Epithelial cell of umbilical artery (primary cell): ENCODE results near the gene VTA1. TPM values are rescaled to one million over a fixed set of nuclear protein-coding genes. Genes with fewer than 3 reads are reported as not detected.

Experiments used
- total RNA-seq: library from RNA; depleted of rRNA; stranded (reverse); fragments of >200 nt; gene quantifications from 2 replicates; pipeline ENCODE4 v1.2.3, GENCODE V29; 2014

VTA1 gene
- total RNA-seq, result 38.3 and 50.8 TPM in 2 replicates

DNA sequence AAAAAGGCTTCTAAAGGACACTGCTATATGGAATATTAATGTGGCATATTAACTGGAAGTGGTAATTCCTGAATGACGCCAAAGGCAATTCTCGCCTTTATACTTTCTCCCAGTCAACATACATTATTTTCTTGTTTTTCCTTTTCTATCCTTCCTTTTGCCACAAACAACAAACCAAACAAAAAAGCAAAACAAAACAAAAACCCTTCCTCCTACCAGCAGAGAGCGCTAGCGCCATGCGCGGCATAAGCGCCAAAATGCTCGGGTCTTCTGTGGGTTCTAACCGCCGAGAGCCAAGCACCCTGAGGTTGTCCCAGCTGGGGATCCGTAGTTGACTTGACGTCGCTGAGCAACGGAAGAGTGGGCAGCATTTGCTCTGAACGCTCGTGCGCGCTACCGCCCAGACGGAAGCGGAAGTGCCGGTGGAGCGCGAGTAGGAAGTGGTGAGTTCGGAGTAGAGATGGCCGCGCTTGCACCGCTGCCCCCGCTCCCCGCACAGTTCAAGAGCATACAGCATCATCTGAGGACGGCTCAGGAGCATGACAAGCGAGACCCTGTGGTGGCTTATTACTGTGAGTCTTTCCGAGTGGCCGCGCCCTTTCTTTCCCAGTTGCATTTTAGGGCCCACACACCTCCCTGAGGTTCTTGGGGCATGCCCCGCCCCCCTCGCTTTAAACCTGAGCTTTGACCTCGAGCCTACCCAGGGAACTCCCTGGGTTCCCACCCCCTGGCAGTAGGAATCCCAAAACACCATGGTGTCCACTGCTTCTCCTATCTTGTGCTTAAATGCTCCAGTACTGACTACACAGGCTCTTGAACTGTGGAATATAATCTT, at the start of gene VTA1, which contains the start of gene NMBR:
Gene VTA1, plus strand, starts transcription at position 436 of the 835 bp plus-strand sequence. Its CDS starts 25 bp downstream, at position 461.
Gene NMBR, minus strand, starts transcription at position 295 of the 835 bp plus-strand sequence. CDS start 58,464 bp downstream, outside the sequence.

DNA sequence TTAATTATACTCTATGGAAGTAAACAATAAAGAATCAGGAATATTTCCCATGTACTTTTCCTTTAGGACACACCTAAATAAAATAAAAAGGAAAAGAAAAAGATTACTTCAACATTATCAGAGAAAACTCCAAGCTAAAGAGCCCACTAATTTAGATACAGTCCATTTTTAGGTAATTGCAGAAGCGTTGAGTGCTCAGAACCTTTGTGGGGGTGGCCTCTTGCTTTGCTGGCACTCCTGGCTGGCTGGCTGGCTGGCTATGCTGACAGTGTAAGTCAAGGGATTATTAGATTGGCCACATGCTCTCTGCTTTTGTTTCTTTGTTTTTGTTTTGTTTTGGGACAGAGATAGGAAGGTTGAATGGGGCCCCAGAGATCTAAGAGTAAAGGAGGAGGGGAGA, 14.4 kb upstream of the VTA1 start, which contains the start of gene GJE1:
Gene GJE1, plus strand, starts transcription at position 301 of the 400 bp plus-strand sequence. CDS start 234 bp downstream, outside the sequence.

Other genes with a start within 250 kb of the VTA1 start
- not detected in 2 replicates for gene GJE1, start 14.3 kb upstream of the VTA1 start, total RNA-seq
- not detected in 2 replicates for gene NMBR, start 141 bp upstream of the VTA1 start, total RNA-seq
- gene ADGRG6, start 154.7 kb downstream of the VTA1 start, total RNA-seq, result 158 and 199 TPM in 2 replicates